Endothelial cell of umbilical vein (primary cell): ENCODE results near the gene WDPCP.

ENCODE experiments used
- EZH2 ChIP-seq: IDR thresholded peaks from 2 replicates; pipeline ENCODE4 v1.6.1; 2012; ENCODE audit warnings: borderline replicate concordance, low read depth, mild to moderate bottlenecking, moderate library complexity, low read length, inconsistent platforms; ENCODE audit not compliant: severe bottlenecking
- FOS ChIP-seq: IDR thresholded peaks from 2 replicates; pipeline ENCODE4 v1.6.1; 2011; ENCODE audit warnings: mild to moderate bottlenecking, low read length, moderate library complexity, borderline replicate concordance; ENCODE audit not compliant: insufficient read depth
- JUN ChIP-seq: IDR thresholded peaks from 2 replicates; pipeline ENCODE4 v1.6.1; 2011; ENCODE audit warnings: borderline replicate concordance, low read depth; ENCODE audit not compliant: insufficient read length, insufficient read depth
- MYC ChIP-seq: IDR thresholded peaks from one replicate; pipeline ENCODE4 v1.6.1; 2011; ENCODE audit warnings: mild to moderate bottlenecking, low read depth, low read length
- POLR2A ChIP-seq: IDR thresholded peaks from 2 replicates; pipeline ENCODE4 v1.6.1; 2012; ENCODE audit warnings: low read depth, mild to moderate bottlenecking, control low read depth, low read length
- POLR2AphosphoS5 ChIP-seq: IDR thresholded peaks from 2 replicates; pipeline ENCODE4 v1.6.1; 2012; ENCODE audit warnings: low read depth, mild to moderate bottlenecking, control low read depth, low read length, moderate library complexity; ENCODE audit not compliant: insufficient read depth
- TF ChIP-seq, protein P1 (sequence below): IDR thresholded peaks from 2 replicates; pipeline ENCODE4 v1.6.1; 2011; ENCODE audit not compliant: insufficient read depth, insufficient read length
- TF ChIP-seq, protein P2 (sequence below), 2 donors: IDR thresholded peaks; 1 replicate in 1 of 2; 2 replicates in 1 of 2; pipeline ENCODE4 v1.5.1; 2011; ENCODE audit warnings: low read length in 2 of 2, mild to moderate bottlenecking in 2 of 2, moderate library complexity in 2 of 2, control low read depth in 1 of 2, inconsistent platforms in 1 of 2, low read depth in 1 of 2; ENCODE audit not compliant: insufficient read depth in 1 of 2; ENCODE audit errors: extremely low read depth in 1 of 2

DNA sequence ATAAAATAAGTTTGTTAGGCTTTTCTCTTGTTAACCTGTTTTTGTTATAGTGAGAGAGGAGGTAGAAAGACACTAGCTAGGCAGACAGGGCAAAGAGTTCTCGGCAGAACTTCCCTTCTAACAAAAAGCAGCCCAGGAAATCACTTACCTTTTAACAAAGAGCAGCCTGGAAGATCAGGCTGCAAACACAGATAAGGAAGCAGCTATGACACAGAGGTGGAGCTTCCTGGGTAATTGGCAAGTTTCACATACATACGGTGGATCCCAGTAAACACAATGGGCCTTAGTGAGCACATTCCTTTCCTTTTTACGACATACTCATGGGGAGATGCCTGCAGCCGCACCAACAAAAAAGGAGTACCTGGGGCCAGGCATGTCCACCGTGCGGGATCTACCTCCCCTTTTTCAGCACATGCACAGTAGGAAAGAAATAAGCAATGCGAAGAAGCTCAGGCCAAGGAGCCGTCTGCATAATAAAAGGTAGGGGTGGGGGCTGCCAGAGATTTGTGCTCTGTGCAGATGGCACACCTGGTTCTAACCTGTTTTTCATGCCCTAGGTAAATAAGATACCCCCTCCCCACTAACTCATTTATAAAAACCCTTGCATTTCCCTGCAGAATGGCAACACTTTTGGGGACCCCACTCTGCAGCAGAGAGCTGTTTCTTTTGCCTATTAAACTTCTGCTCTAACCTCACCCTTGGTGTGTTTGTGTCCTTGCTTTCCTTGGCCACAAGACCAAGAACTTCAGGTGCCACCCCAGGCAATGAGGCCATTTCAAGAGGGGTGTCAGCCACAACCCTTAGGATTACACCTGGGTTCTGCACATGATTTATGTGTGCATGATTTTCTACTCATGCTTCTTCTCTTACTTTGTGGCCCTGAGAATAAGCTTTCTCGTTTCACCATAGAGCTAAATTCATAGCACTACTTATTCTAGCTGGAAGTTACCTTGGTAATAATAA lies 27.0 kb upstream of the WDPCP start:
- TF ChIP-seq POLR2AphosphoS5: no peak
- no peak for TF ChIP-seq POLR2A
- TF ChIP-seq, protein P1, sequence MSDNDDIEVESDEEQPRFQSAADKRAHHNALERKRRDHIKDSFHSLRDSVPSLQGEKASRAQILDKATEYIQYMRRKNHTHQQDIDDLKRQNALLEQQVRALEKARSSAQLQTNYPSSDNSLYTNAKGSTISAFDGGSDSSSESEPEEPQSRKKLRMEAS: no peak
- TF ChIP-seq MYC: no peak
- TF ChIP-seq, protein P2, sequence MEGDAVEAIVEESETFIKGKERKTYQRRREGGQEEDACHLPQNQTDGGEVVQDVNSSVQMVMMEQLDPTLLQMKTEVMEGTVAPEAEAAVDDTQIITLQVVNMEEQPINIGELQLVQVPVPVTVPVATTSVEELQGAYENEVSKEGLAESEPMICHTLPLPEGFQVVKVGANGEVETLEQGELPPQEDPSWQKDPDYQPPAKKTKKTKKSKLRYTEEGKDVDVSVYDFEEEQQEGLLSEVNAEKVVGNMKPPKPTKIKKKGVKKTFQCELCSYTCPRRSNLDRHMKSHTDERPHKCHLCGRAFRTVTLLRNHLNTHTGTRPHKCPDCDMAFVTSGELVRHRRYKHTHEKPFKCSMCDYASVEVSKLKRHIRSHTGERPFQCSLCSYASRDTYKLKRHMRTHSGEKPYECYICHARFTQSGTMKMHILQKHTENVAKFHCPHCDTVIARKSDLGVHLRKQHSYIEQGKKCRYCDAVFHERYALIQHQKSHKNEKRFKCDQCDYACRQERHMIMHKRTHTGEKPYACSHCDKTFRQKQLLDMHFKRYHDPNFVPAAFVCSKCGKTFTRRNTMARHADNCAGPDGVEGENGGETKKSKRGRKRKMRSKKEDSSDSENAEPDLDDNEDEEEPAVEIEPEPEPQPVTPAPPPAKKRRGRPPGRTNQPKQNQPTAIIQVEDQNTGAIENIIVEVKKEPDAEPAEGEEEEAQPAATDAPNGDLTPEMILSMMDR (IDR thresholded peaks at IDR 0.05; ENCODE audit: extremely low read depth in 1 of 2, insufficient read depth in 1 of 2, low read depth in 1 of 2, low read length in 2 of 2): no peak
- TF ChIP-seq JUN: no peak
- TF ChIP-seq EZH2: no peak
- no peak for TF ChIP-seq FOS
